ENCODE results near the gene CARMIL3.
A peak's percentile ranks its signal among the peaks of the same experiment; 100 is the strongest.
"Not testable (repeated sequence)": the region's sequence is repeated elsewhere in the genome, so short reads cannot be mapped to it uniquely, and the experiment has no call there.

Gene CARMIL3

GRCh38 chr14:24042746-24043145 lies 9.1 kb upstream of the CARMIL3 start:
- no peak for DNase-seq

DNA sequence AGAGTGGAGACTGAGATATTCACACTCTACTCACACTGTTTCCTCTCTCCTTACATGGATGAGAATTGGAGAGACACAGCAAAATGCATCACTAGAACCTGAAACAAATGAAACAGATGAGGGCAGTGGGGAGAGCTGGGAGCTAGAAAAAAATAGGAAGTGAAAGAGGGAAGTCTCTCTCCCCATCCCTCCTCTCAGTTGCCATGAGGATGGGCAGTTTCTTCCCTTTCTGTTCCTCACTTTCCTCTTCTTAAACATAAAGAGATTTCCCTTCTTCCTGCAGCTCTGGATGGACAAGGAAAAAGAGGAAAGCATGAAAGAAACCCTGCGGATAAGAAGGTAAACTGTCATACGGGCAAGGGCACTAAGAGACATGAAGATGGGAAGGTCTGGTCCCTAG lies 2.8 kb upstream of the CARMIL3 start:
- not testable (repeated sequence) for DNase-seq

- DNase-seq = not testable (repeated sequence)
Observed at GRCh38 chr14:24050753-24051152, 1.1 kb upstream of the CARMIL3 start.

DNA sequence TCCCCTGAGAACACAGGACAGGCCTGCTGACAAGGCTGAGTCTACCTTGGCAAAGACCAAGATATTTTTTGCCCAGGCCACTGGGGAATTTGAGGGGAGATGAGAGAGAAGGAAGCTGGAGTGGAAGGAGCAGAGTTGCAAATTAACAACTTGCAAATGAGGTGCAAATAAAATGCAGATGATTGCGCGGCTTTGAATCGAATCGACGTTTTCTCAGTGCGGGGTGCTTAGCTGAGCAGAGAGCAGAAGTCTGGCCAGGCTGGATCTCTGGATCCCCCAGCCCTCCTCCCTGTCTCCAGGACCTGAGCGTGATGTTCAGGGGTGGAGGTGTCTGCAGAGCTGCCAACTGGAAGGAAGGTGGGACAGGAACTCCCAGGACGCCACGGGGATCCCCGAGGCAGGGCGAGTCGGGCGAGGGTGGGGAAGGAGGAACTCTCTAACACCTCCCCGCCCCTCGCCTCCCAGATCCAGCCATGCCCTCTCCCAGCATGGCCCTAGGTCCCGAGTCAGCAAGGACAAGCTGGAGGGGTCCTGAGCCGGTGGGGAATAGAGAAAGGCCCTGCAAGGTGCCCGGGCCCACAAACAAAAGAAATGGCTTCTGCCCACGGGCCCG lies 527 bp upstream of the CARMIL3 start:
- DNase-seq = no peak

DNA sequence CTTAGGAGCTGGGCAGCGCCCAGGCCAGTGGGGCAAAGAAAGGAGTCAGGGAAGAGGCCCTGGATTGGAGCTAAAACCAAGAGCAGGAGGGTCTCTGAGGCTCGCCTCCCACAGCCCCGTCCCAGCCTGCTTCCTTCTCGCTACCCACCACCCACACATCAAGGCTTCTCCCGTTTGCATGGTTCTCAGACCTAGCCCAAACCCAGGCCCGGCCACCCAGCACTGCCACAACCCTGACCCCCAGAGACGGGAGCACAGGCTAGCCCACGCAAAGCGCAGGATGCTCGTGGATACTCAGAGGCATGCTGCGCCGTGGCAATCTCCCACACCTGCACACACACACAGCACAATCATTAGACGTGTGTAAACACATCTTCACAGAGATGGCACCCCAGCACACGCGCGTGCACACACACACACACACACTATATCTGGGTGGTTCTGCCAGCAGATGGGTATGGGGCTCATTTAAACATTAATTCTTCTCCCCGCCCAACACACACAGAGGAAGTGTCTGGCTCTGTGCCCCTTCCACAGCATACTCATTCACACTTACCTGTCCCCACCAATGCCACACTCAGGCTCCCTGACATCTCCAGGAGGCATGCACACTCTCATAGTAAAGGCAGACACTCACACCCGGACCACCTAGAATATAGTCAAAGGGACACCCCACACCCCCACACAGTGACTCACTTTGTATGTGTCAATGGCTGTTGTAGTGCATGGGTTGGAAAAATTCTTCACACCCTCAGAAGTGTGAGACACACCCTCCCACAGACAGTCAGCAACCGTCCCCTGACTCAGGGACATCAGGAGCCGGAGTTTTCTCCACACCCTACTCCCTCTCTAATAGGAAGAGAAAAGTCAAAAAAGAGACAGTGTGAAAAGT lies 1.1 kb downstream of the CARMIL3 start:
- DNase-seq = peak; percentile 85

- peak; percentile 74 for DNase-seq
Observed at GRCh38 chr14:24053548-24054323, 1.9 kb downstream of the CARMIL3 start.

DNA sequence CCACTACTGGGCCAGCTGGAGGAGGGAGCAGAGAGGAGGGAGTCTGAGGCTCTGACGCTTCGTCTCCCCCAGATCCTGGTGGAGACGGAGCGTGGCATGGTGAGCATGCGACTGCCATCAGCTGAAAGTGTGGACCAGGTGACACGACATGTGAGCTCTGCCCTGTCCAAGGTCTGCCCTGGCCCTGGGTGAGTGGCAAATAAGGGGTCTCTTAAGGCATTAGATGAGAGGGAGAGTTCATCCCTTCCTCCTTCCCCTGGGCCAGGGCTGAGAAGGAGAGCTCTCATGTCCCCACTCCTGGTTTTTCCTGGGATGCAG lies 2.5 kb downstream of the CARMIL3 start:
- no peak for DNase-seq

DNA sequence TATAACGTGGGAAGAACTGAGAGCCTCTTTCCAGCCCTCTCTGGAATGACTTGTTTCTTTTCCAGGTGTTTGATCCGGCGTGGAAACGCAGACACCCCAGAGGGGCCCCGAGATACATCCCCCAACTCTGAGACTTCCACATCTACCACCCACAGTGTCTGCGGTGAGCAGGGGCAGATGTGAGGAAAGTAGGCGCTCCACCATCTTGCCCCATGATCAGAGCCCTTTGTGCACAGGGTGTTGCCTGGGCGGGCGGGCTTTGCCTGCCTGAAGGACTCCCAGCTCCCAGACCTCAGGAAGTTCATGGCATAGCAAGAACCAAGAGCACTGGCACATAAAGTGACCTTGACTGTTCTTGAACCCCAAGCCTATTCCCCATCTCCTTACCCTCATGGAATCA lies 2.8 kb downstream of the CARMIL3 start:
- DNase-seq = no peak

GRCh38 chr14:24055971-24056799 lies 4.4 kb downstream of the CARMIL3 start:
- DNase-seq = no peak

DNA sequence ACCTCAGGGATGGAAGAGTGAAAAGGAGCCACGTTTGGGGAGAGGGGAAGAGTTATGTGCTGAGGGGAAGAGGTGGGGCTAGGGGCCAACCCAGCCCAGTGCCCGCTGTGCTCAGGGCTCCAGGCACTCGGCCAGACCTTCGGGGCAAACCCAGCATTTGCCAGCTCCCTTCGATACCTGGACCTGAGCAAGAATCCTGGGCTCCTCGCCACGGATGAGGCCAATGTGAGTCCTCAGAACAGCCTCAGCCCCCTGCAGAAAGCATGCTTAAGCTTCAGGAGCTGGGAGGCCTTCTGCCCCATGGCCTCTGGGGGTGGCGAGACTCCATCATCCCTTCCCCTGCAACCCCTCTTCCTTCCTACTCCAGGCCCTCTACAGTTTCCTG lies 5.0 kb downstream of the CARMIL3 start:
- DNase-seq = no peak

DNA sequence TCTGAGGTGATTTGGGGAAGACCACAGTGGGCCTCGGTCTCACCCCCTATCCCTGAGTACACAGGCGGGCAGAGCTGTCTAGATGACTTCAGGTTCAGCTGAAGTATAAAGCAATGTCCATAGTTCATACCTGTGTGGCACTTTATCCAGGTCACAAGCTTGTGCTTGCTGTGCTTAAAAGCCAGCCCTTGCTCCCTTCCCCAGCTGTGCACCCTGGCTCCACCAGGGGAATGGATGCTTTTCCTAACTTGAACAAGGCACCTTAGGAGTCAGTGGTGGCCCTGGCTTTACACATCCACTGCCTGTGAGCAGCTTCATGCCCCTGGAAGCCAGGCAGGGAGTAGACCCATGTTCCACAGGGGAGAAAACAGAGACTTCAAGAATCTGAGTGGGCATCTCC lies 5.5 kb downstream of the CARMIL3 start:
- no peak for DNase-seq

- DNase-seq = no peak
Observed at GRCh38 chr14:24057867-24058259, 6.1 kb downstream of the CARMIL3 start.

- DNase-seq = peak; percentile 78
Observed at GRCh38 chr14:24058260-24058950, 6.6 kb downstream of the CARMIL3 start.

DNA sequence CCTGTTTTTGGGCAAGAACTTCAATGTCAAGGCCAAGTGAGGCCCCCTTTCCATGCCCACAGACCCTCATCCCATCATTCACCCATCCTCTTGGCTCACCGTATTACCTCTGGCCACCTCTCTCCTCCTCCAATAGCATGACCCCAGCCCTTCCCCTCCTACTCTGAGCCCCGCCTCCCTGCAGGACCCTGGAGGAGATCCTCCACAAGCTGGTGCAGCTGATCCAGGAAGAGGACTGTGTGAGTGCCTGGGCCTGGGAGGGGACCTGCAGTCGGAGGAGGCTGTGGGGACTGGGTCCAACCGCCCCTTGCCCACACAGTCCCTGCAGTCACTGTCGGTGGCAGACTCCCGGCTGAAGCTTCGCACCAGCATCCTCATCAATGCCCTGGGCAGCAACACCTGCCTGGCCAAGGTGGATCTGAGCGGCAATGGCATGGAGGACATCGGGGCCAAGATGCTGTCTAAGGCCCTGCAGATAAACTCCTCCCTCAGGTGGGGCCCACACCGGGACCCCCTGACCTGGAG lies 7.2 kb downstream of the CARMIL3 start:
- no peak for DNase-seq

DNA sequence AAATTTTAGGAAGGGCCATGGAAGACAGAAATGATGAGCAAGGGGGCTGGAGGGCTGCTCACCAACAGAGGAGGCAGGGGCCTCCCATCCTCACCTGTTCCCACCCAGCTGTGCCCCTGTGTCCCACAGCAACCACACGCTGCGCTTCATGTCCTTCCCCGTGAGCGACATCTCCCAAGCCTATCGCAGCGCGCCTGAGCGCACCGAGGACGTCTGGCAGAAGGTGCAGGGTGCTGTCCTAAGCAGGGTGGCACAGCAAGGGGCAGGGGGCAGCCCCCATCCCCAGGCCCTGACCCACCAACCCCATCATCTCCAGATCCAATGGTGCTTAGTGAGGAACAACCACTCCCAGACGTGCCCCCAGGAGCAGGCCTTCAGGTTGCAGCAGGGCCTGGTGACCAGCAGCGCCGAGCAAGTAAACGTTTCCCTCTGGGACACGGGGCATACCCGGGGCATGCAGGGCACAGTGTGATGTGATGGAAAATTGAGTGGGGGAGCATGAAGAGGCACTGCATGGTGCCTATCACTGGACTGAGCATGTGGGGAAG lies 8.1 kb downstream of the CARMIL3 start:
- DNase-seq = no peak

DNA sequence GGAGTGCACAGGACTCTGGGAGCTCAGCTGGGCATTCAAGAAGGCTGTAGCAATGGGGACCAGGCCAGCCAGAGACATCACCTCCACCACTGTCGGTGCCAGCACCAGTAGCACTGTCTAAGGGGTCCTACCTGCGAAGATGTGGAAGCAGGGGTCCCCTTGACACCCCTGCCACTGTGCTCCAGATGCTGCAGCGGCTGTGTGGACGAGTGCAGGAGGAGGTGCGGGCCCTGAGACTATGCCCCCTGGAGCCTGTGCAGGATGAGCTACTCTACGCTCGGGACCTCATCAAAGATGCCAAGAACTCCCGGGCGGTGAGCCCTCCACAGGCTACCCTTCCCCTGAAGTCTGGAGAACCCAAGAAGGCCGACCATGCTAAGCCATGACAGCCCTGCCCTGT lies 8.6 kb downstream of the CARMIL3 start:
- DNase-seq = no peak

DNA sequence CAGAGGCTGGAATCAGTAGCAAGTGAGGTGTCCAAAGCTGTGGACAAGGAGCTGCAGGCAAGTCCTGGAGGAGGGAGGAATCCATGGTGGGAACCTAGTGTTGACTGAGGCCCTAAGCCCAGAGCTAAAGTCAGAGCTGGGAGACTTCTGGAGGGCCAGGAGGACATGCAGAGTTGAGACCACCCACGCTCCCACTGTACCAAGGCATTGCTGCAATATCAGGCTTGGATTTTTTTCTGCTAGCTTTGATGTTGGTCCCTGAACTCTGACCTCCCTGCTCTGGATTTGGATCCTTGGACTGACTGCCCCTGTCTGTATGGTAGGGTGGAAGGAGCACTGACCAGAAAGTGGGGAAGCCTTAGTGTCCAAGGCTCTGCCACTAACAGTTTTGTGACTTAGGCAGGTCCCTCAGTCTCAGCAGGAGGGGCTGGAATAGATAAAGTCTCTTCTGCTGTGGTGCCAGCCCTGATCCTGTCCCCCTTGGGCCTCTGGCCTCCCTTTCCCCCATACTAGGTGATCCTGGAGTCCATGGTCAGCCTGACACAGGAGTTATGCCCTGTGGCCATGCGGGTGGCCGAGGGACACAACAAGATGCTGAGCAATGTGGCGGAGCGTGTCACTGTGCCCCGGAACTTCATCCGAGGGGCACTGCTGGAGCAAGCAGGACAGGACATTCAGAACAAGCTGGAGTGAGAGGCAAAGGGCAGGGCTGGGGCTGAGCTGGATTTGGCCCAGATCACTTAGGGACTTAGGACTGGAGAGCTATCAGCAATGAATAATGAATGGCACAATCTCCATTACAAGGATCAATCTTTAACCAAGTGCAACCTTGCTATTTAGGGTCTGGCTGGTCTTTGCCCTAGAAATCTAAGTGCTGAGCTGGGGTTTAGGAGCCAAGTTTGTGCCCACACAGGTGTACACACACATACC lies 9.4 kb downstream of the CARMIL3 start:
- no peak for DNase-seq

GRCh38 chr14:24062216-24062980 lies 10.6 kb downstream of the CARMIL3 start:
- DNase-seq = no peak

- no peak for DNase-seq
Observed at GRCh38 chr14:24063263-24063836, 11.5 kb downstream of the CARMIL3 start.

Data from activated CD8-positive, alpha-beta memory T cell treated with anti-CD3 and anti-CD28 coated beads for 24 hours (primary cell).